GM12891 (cell line): ENCODE results near the gene TMEM132E.

Experiments used
- PAX5 ChIP-seq: IDR thresholded peaks from 2 replicates; pipeline ENCODE4 v1.6.1; 2011; ENCODE audit warnings: low read length, moderate library complexity, mild to moderate bottlenecking; ENCODE audit not compliant: insufficient read depth, severe bottlenecking
- POLR2A ChIP-seq: IDR thresholded peaks from 2 replicates; pipeline ENCODE4 v1.6.1; 2011; ENCODE audit warnings: low read depth, low read length, control low read depth
- POLR2AphosphoS5 ChIP-seq: IDR thresholded peaks from 2 replicates; pipeline ENCODE4 v1.6.1; 2011; ENCODE audit warnings: low read depth, low read length, control low read depth
- POU2F2 ChIP-seq: IDR thresholded peaks from 2 replicates; pipeline ENCODE4 v1.6.1; 2011; ENCODE audit warnings: low read depth, mild to moderate bottlenecking, control low read depth, low read length, moderate library complexity
- SPI1 ChIP-seq: IDR thresholded peaks from 2 replicates; pipeline ENCODE4 v1.6.1; 2011; ENCODE audit warnings: low read depth, low read length, control low read depth
- TAF1 ChIP-seq: IDR thresholded peaks from 2 replicates; pipeline ENCODE4 v1.6.1; 2011; ENCODE audit warnings: low read depth, low read length, control low read depth

GRCh38 chr17:34566201-34566600 is 13.2 kb upstream of the TMEM132E start:
- TF ChIP-seq SPI1, result no peak
- TF ChIP-seq POLR2AphosphoS5, result no peak
- TF ChIP-seq POLR2A, result no peak
- no peak for TF ChIP-seq TAF1
- no peak for TF ChIP-seq POU2F2
- TF ChIP-seq PAX5, result no peak
